HG02943 (cell line): ENCODE measurements around the gene SRGAP3.

Source experiments
- ATAC-seq: cut with Tn5 transposase; IDR thresholded peaks from one replicate; pipeline ENCODE4 v1.9.1; 2021; ENCODE audit warnings: mild to moderate bottlenecking, low read depth, moderate library complexity; ENCODE audit not compliant: unreplicated experiment

The SRGAP3 gene

GRCh38 chr3:9229325-9229724 lies 20.1 kb downstream of the SRGAP3 start:
- ATAC-seq: no peak

GRCh38 chr3:9226326-9226725 lies 23.1 kb downstream of the SRGAP3 start:
- ATAC-seq: no peak

GRCh38 chr3:9225268-9225667 lies 24.2 kb downstream of the SRGAP3 start:
- no peak for ATAC-seq

- peak; percentile 86 for ATAC-seq
These were observed 25.0 kb downstream of the SRGAP3 start for GRCh38 chr3:9224490-9224889.

- no peak for ATAC-seq
These were observed 25.8 kb downstream of the SRGAP3 start for GRCh38 chr3:9223672-9224071.

- no peak for ATAC-seq
These were observed 26.3 kb downstream of the SRGAP3 start for GRCh38 chr3:9222956-9223639.

GRCh38 chr3:9222049-9222448 lies 27.4 kb downstream of the SRGAP3 start:
- no peak for ATAC-seq

- no peak for ATAC-seq
These were observed 31.0 kb downstream of the SRGAP3 start for GRCh38 chr3:9218514-9218846.

GRCh38 chr3:9217784-9218513 lies 31.5 kb downstream of the SRGAP3 start:
- ATAC-seq: no peak

- ATAC-seq: no peak
These were observed 32.7 kb downstream of the SRGAP3 start for GRCh38 chr3:9216736-9217135.

- no peak for ATAC-seq
These were observed 34.8 kb downstream of the SRGAP3 start for GRCh38 chr3:9214599-9214998.

- no peak for ATAC-seq
These were observed 35.3 kb downstream of the SRGAP3 start for GRCh38 chr3:9214185-9214584.

- ATAC-seq: no peak
These were observed 36.3 kb downstream of the SRGAP3 start for GRCh38 chr3:9213019-9213634.

- ATAC-seq: no peak
These were observed 38.1 kb downstream of the SRGAP3 start for GRCh38 chr3:9211155-9211950.

- no peak for ATAC-seq
These were observed 39.7 kb downstream of the SRGAP3 start for GRCh38 chr3:9209777-9210176.

- no peak for ATAC-seq
These were observed 40.8 kb downstream of the SRGAP3 start for GRCh38 chr3:9208605-9209152.

- no peak for ATAC-seq
These were observed 42.2 kb downstream of the SRGAP3 start for GRCh38 chr3:9207116-9207763.

- no peak for ATAC-seq
These were observed 43.2 kb downstream of the SRGAP3 start for GRCh38 chr3:9206287-9206686.

- ATAC-seq: no peak
These were observed 43.9 kb downstream of the SRGAP3 start for GRCh38 chr3:9205345-9206143.
